ENCODE data around the gene RILPL2.
"Not testable (repeated sequence)": the region's sequence is repeated elsewhere in the genome, so short reads cannot be mapped to it uniquely, and the experiment has no call there.

The RILPL2 gene

GRCh38 chr12:123384318-123384993 is 52.0 kb downstream of the RILPL2 start:
- DNase-seq (ENCODE audit: low read depth in 1 of 2, low spot score in 1 of 2), result peak; percentile 23 to 44

GRCh38 chr12:123382684-123383083 is 53.8 kb downstream of the RILPL2 start:
- no peak for DNase-seq (ENCODE audit: low read depth in 1 of 2, low spot score in 1 of 2)
- no peak for TF ChIP-seq JUND (IDR thresholded peaks at IDR 0.05; ENCODE audit: low read depth)
- in situ Hi-C loops (cut with HindIII; ENCODE audit: low pct_unique_long_range_greater_than_20kb, low sequenced_read_pairs), result no loop called here

More at GRCh38 chr12:123384318-123384993, 52.0 kb downstream of the RILPL2 start:
- no peak for TF ChIP-seq JUND (IDR thresholded peaks at IDR 0.05; ENCODE audit: low read depth)
- in situ Hi-C loops (cut with HindIII; ENCODE audit: low pct_unique_long_range_greater_than_20kb, low sequenced_read_pairs), result no loop called here

DNA sequence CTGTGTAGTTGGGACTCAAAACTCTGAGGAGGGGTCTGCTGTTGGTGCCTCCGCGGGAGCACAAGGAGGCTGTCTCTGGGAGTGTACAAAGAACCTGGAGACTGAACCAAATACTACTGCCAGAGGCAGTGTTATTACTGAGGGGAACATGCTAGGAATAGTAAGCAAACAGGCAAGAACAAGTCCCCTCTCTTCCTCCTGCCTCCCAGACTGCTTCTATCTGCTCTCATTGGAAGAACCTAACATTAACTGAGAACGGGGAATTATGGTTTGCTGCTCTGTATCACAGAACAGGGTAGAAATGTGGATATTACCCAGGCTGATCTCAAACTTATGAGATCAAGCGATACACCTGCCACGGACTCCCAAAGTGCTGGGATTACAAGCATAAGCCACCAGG is 57.1 kb downstream of the RILPL2 start:
- in situ Hi-C loops (cut with HindIII; ENCODE audit: low pct_unique_long_range_greater_than_20kb, low sequenced_read_pairs), result no loop called here
- TF ChIP-seq JUND (IDR thresholded peaks at IDR 0.05; ENCODE audit: low read depth), result no peak
- no peak for DNase-seq (ENCODE audit: low read depth in 1 of 2, low spot score in 1 of 2)

DNA sequence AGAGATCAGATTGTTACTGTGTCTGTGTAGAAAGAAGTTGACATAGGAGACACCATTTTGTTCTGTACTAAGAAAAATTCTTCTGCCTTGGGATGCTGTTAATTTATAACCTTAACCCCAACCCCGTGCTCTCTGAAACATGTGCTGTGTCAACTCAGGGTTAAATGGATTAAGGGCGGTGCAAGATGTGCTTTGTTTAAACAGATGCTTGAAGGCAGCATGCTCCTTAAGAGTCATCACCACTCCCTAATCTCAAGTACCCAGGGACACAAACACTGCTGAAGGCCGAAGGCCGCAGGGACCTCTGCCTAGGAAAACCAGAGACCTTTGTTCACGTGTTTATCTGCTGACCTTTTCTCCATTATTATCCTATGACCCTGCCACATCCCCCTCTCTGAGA is 64.1 kb downstream of the RILPL2 start:
- DNase-seq (ENCODE audit: low read depth in 1 of 2, low spot score in 1 of 2); in situ Hi-C loops (cut with HindIII; ENCODE audit: low pct_unique_long_range_greater_than_20kb, low sequenced_read_pairs): not testable (repeated sequence)

DNA sequence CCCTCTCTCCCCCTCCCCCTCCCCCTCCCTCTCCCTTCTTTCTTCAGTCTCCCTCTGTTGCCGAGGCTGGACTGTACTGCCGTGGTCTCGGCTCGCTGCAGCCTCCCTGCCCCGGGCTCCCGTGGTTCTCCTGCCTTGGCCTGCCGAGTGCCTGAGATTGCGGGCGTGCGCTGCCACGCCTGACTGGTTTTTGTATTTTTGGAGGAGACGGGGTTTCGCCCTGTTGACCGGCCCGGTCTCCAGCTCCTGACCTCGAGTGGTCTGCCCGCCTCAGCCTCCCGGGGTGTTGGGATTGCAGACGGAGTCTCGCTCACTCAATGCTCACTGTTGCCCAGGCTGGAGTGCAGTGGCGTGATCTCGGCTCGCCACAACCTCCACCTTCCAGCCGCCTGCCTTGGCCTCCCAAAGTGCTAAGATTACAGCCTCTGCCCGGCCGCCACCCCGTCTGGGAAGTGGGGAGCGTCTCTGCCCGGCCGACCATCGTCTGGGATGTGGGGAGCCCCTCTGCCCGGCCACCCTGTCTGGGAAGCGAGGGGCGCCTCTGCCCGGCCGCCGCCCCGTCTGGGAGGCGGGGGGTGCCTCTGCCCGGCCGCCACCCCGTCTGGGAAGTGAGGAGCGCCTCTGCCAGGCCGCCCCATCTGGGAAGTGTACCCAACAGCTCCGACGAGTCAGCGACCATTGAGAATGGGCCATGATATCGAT is 64.7 kb downstream of the RILPL2 start:
- DNase-seq (ENCODE audit: low read depth in 1 of 2, low spot score in 1 of 2); in situ Hi-C loops (cut with HindIII; ENCODE audit: low pct_unique_long_range_greater_than_20kb, low sequenced_read_pairs): not testable (repeated sequence)

GRCh38 chr12:123369229-123369628 is 67.3 kb downstream of the RILPL2 start:
- in situ Hi-C loops (cut with HindIII; ENCODE audit: low pct_unique_long_range_greater_than_20kb, low sequenced_read_pairs), result no loop called here
- DNase-seq (ENCODE audit: low read depth in 1 of 2, low spot score in 1 of 2), result no peak
- TF ChIP-seq JUND (IDR thresholded peaks at IDR 0.05; ENCODE audit: low read depth), result no peak

DNA sequence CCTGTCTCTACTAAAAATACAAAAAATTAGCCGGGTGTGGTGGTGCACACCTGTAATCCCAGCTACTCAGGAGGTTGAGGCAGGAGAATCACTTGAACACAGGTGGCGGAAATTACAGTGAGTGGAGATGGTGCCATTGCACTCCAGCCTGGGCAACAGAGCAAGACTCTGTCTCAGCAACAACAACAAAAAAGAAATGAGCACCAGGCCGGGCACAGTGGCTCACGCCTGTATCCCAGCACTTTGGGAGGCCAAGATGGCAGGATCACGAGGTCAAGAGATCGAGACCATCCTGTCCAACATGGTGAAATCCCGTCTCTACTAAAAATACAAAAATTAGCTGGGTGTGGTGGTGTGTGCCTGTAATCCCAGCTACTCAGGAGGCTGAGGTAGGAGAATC is 68.1 kb downstream of the RILPL2 start:
- in situ Hi-C loops (cut with HindIII; ENCODE audit: low pct_unique_long_range_greater_than_20kb, low sequenced_read_pairs); DNase-seq (ENCODE audit: low read depth in 1 of 2, low spot score in 1 of 2): not testable (repeated sequence)

DNA sequence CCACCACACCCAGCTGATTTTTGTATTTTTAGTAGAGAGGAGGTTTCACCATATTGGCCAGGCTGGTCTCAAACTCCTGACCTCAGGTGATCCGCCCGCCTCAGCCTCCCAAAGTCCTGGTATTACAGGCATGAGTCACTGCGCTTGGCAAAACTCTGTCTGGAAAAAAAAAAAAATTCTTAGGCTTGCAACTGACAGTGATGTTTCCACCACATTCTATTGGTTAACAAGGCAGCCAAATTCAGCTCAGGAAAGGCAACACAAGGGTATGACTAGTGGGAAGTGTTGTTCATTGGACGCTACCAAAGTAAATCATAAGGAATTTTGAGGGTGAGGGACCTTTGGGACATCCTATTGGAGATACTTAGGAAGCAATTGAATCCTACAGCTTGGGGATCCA is 69.0 kb downstream of the RILPL2 start:
- in situ Hi-C loops (cut with HindIII; ENCODE audit: low pct_unique_long_range_greater_than_20kb, low sequenced_read_pairs), result no loop called here
- TF ChIP-seq JUND (IDR thresholded peaks at IDR 0.05; ENCODE audit: low read depth), result no peak
- DNase-seq (ENCODE audit: low read depth in 1 of 2, low spot score in 1 of 2), result no peak
